Esophagus muscularis mucosa (tissue), 3 donors: ENCODE data around the gene TPD52L1.

ENCODE experiments used
- CTCF ChIP-seq, 3 experiments: fragments of 200-600 bp in 2 of 3; fragments of 450-650 bp in 1 of 3; sonication (generic) in 2 of 3; IDR thresholded peaks; one replicate each; pipeline ENCODE4 v1.5.1; 2017 to 2019; ENCODE audit warnings: antibody characterized with exemption in 3 of 3, mild to moderate bottlenecking in 2 of 3, moderate library complexity in 1 of 3
- POLR2A ChIP-seq: fragments of 450-650 bp; IDR thresholded peaks from one replicate; pipeline ENCODE4 v1.6.1; 2017; ENCODE audit warnings: antibody characterized with exemption, moderate library complexity, mild to moderate bottlenecking, low read depth
- POLR2AphosphoS5 ChIP-seq, 2 donors: sonication (generic); formaldehyde crosslinking; IDR thresholded peaks; one replicate each; pipeline ENCODE4 v1.6.1; 2017; ENCODE audit warnings: antibody characterized with exemption in 2 of 2

- TF ChIP-seq POLR2A (no peak), CTCF (IDR thresholded peaks at IDR 0.05) (no peak), POLR2AphosphoS5 (IDR thresholded peaks at IDR 0.05) (no peak)
Observed at GRCh38 chr6:125165256-125165655, 11.7 kb downstream of the TPD52L1 start.
